TTC549 (cell line): ENCODE measurements around the gene DBI.
"Not testable (repeated sequence)": the region's sequence is repeated elsewhere in the genome, so short reads cannot be mapped to it uniquely, and the experiment has no call there.

Experiments used
- FAIRE-seq: peaks from 2 replicates; lab custom pipeline; 2012; peaks lifted over from hg19 to GRCh38; lab: Jason Lieb, UNC

The DBI gene

GRCh38 chr2:119366161-119366648 is 572 bp upstream of the DBI start:
- FAIRE-seq = no peak

GRCh38 chr2:119367472-119368099 is 809 bp downstream of the DBI start:
- no peak for FAIRE-seq

DNA sequence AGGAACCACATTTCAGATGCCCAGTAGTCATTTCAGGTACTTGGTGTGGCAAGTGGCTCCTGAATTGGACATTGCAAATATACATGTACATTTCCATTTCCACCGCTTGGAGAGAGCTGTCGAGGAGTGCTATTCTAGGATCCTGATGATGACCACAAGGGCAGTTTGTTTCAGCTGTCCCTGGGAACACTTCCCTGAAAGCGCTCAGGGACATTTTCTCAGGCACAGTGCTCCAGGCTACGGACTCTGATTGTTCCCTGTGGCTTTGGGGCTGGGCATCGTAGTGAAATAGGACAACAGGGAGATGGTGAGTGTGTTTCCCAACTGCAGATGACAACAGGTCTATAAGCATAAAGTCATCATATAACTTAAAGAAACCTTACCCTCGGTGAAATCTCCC is 3.1 kb downstream of the DBI start:
- FAIRE-seq = no peak

GRCh38 chr2:119371111-119371510 is 4.3 kb downstream of the DBI start:
- no peak for FAIRE-seq

- FAIRE-seq = no peak
Observed at GRCh38 chr2:119372778-119373568, 6.2 kb downstream of the DBI start.

GRCh38 chr2:119373907-119374745 is 7.3 kb downstream of the DBI start:
- FAIRE-seq = not testable (repeated sequence)

DNA sequence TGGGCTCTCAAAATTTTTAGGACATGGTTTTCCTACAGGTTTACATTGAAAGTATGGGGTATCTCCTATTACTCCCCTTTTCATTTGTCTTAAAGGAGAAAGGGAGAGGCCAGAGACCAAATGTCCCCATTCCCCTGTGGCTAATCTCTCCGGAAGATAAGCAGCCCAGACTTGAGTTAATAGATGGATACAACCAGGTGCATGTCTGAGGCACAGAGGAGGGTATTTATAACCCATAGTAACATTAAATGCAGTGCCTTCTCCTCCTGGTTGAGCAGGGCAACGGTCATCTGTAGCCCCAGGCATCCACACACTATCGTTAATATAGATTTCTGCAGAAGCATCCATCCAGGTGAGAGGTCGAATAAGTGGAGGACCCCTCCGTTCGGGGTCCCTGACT is 9.6 kb downstream of the DBI start:
- not testable (repeated sequence) for FAIRE-seq

DNA sequence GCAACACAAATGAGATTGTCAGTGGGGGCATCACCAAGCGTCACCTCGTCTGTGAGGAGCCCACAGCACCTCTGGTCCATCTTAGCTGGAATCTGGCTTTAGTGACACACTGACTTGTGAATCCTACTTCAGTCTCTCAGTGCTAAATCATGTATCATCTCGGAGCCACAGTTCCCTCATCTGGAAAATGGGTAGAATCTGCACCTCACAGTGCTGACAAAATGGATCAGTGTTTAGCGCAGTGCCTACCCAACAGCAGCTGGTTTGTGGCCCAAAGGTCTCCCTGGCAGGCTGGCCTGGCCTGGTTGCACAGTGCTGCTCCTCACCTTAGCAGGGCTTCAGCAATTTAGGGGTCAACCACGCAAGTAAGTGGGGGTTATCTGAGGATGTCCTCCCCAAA is 10.0 kb downstream of the DBI start:
- no peak for FAIRE-seq

DNA sequence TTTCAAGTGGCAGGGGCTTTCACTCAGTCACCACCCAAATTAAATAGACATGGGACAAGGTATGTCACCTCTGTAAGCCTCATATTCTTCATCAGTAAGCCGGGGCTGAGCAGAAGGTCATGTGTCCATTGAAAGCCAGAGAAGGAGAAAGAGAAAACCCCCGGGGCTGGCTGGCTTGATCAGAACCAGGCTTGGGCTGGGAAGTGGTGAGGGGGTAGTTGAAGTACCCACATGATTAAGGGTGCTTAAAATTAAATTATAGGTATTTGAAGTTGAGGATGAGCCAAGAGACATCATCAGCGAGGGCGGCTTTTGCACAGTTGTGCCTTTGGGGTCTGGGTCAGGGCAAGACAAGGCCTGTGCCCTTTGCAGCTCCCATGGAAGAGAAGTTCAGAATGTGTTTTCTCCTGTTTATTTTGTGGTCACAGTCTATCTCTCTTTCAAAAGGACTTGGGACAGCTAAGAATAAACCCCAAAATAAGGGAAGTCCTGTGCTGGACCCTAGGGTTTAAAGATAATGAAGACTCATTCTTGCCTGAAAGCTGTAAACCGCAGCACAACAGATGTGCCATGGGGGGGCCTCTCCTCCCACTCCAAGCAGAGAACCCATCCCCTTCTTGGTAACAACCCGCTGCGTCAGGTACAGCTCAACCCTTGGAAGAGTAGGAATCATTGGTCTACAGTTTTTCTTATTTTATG is 10.7 kb downstream of the DBI start:
- FAIRE-seq = no peak

- FAIRE-seq = no peak
Observed at GRCh38 chr2:119377993-119378345, 11.2 kb downstream of the DBI start.

GRCh38 chr2:119378566-119378965 is 11.8 kb downstream of the DBI start:
- FAIRE-seq = no peak

- no peak for FAIRE-seq
Observed at GRCh38 chr2:119383410-119384140, 16.8 kb downstream of the DBI start.

- FAIRE-seq = no peak
Observed at GRCh38 chr2:119384971-119385370, 18.2 kb downstream of the DBI start.

GRCh38 chr2:119385466-119385865 is 18.7 kb downstream of the DBI start:
- no peak for FAIRE-seq

GRCh38 chr2:119387381-119388129 is 20.8 kb downstream of the DBI start:
- FAIRE-seq = no peak

GRCh38 chr2:119389615-119390306 is 23.0 kb downstream of the DBI start:
- FAIRE-seq = no peak

- FAIRE-seq = no peak
Observed at GRCh38 chr2:119393971-119394748, 27.4 kb downstream of the DBI start.

DNA sequence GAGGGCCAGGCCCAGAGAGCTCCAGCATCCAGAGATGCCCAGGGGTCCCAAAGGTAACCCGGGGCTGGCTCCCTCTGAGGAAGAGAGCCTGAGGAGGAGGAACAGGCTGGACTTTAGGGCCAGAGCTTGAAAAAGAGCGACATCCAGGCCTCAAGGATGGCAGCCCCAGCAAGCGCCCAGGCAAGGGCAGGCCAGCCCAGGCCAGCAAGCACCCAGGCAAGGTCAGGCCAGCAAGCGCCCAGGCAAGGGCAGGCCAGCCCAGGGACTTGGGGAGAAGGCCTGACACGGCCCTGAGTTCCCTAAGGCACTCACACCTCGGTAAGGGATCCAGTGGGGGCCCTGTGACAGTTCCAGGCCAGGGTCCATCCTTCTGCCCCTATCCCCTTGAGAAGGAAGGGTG is 30.4 kb downstream of the DBI start:
- no peak for FAIRE-seq

GRCh38 chr2:119402106-119402505 is 35.3 kb downstream of the DBI start:
- no peak for FAIRE-seq
